A673 (cell line): ENCODE measurements around the gene PHF21B. TPM values are rescaled to one million over a fixed set of nuclear protein-coding genes. Genes with fewer than 3 reads are reported as not detected.

Source experiments
- BruUV-seq: library from RNA; stranded (reverse); fragments of 400-500 nt; replicated peaks from 2 replicates; lab custom pipeline; 2021; lab: Mats Ljungman, UMichigan
- CTCF ChIA-PET: fragments of 300-600 bp; sonication (Branson Sonifier 250); formaldehyde crosslinking; loops from one replicate; lab custom pipeline; 2022; ENCODE audit warnings: antibody characterized with exemption; lab: Charles Lee
- POLR2A ChIA-PET: fragments of 300-600 bp; sonication (Branson Sonifier 250); formaldehyde crosslinking; loops from one replicate; lab custom pipeline; 2022; ENCODE audit warnings: antibody characterized with exemption; ENCODE audit not compliant: low non-redundant PET; lab: Charles Lee
- DNase-seq: peaks from one replicate; pipeline ENCODE4 v3.0.0-alpha.2; 2015; ENCODE audit warnings: low spot score
- H3K27ac ChIP-seq: fragments of 200-600 bp; sonication (generic); 2 replicates; pipeline ENCODE4 v1.5.1; 2016; ENCODE audit warnings: mixed run types, low read depth, mild to moderate bottlenecking, mixed read lengths, antibody characterized with exemption, low read length; ENCODE audit not compliant: poor library complexity, severe bottlenecking
- H3K27me3 ChIP-seq: fragments of 200-600 bp; sonication (generic); replicated peaks from 2 replicates; pipeline ENCODE4 v1.6.1; 2017; ENCODE audit warnings: mixed run types, low read depth, mild to moderate bottlenecking, mixed read lengths, antibody characterized with exemption, low read length; ENCODE audit not compliant: insufficient read depth, poor library complexity
- H3K36me3 ChIP-seq: fragments of 200-600 bp; sonication (generic); 2 replicates; pipeline ENCODE4 v1.6.1; 2016; ENCODE audit warnings: mixed run types, mild to moderate bottlenecking, mixed read lengths, antibody characterized with exemption, low read length; ENCODE audit not compliant: insufficient read depth, poor library complexity, severe bottlenecking
- H3K4me1 ChIP-seq: fragments of 200-600 bp; sonication (generic); 2 replicates; pipeline ENCODE4 v1.6.1; 2017; ENCODE audit warnings: mixed run types, mild to moderate bottlenecking, mixed read lengths, antibody characterized with exemption, low read length; ENCODE audit not compliant: insufficient read depth, poor library complexity, severe bottlenecking
- H3K4me3 ChIP-seq: fragments of 200-600 bp; sonication (generic); 2 replicates; pipeline ENCODE4 v1.5.1; 2016; ENCODE audit warnings: low read depth, mixed run types, mild to moderate bottlenecking, mixed read lengths, low read length; ENCODE audit not compliant: poor library complexity, severe bottlenecking
- H3K9me3 ChIP-seq: fragments of 200-600 bp; sonication (generic); 2 replicates; pipeline ENCODE4 v1.6.1; 2016; ENCODE audit warnings: mixed run types, low read depth, mild to moderate bottlenecking, mixed read lengths, antibody characterized with exemption, low read length; ENCODE audit not compliant: poor library complexity, severe bottlenecking
- EZH2 ChIP-seq: fragments of 200-600 bp; sonication (generic); IDR thresholded peaks from 2 replicates; pipeline ENCODE4 v1.6.1; 2017; ENCODE audit warnings: borderline replicate concordance, low read depth, mild to moderate bottlenecking, mixed read lengths, antibody characterized with exemption, low read length; ENCODE audit not compliant: poor library complexity, severe bottlenecking
- intact Hi-C: fragments of 100-400 bp; cut with micrococcal nuclease; formaldehyde crosslinking; loops from one replicate; pipeline ENCODE4 v1.10.0; 2022; ENCODE audit not compliant: unreplicated experiment
- total RNA-seq: library from RNA; stranded (reverse); gene quantifications from 2 replicates; pipeline ENCODE4 v1.2.3, GENCODE V29; 2021
- TF ChIP-seq, protein P1 (sequence below): fragments of 300-800, 200-600 bp; sonication (generic); conservative IDR thresholded peaks from 2 replicates; pipeline ENCODE4 v1.5.1; 2017; ENCODE audit warnings: low read depth, mild to moderate bottlenecking, antibody characterized with exemption, low read length, moderate library complexity, mixed read lengths

PHF21B gene
- total RNA-seq, 1 experiment from 2014 or later = 13.2 TPM

GRCh38 chr22:44892803-44893730 lies 116.7 kb downstream of the PHF21B start:
- BruUV-seq = no TSS peak
- ChIA-PET CTCF (no interaction called here), POLR2A (no interaction called here)
- DNase-seq = no peak
- Histone ChIP-seq H3K36me3 (no peaks in the 10 kb centered on the region), H3K4me1 (no peaks in the 10 kb centered on the region), H3K27me3 (no peaks in the 10 kb centered on the region), H3K27ac (no peak overlapping the region), H3K9me3 (no peaks in the 10 kb centered on the region), H3K4me3 (no peak overlapping the region)
- intact Hi-C loops = no loop called here
- TF ChIP-seq, protein P1, sequence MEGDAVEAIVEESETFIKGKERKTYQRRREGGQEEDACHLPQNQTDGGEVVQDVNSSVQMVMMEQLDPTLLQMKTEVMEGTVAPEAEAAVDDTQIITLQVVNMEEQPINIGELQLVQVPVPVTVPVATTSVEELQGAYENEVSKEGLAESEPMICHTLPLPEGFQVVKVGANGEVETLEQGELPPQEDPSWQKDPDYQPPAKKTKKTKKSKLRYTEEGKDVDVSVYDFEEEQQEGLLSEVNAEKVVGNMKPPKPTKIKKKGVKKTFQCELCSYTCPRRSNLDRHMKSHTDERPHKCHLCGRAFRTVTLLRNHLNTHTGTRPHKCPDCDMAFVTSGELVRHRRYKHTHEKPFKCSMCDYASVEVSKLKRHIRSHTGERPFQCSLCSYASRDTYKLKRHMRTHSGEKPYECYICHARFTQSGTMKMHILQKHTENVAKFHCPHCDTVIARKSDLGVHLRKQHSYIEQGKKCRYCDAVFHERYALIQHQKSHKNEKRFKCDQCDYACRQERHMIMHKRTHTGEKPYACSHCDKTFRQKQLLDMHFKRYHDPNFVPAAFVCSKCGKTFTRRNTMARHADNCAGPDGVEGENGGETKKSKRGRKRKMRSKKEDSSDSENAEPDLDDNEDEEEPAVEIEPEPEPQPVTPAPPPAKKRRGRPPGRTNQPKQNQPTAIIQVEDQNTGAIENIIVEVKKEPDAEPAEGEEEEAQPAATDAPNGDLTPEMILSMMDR = no peak
- no peak for TF ChIP-seq EZH2

GRCh38 chr22:44892243-44892642 lies 117.6 kb downstream of the PHF21B start:
- Histone ChIP-seq H3K4me3 (no peak overlapping the region), H3K4me1 (no peaks in the 10 kb centered on the region), H3K27me3 (no peaks in the 10 kb centered on the region), H3K27ac (no peak overlapping the region), H3K36me3 (no peaks in the 10 kb centered on the region), H3K9me3 (no peaks in the 10 kb centered on the region)
- intact Hi-C loops = no loop called here
- no peak for TF ChIP-seq EZH2
- TF ChIP-seq, protein P1 = no peak
- CTCF ChIA-PET = no interaction called here
- POLR2A ChIA-PET = no interaction called here
- BruUV-seq = no TSS peak
- DNase-seq = no peak

DNA sequence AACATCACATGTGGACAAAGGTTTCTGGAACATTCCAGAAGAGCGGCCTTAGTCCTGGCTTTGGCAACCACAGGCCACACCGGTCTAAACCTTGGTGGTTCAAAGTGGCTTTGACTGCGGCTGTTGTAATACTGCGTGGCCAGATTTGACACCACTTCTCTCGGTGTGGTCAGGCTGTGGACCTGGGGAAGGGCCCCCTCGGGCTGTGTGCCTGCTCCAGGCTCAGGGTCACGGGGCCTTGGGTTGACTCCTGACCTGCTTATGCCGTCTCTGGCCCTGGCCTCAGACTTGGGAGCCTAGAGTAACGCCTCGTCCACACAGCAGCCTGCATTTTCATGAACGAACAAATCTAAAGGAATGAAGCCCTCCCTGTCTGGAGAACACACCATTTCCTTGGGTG lies 118.0 kb downstream of the PHF21B start:
- Histone ChIP-seq H3K9me3 (no peaks in the 10 kb centered on the region), H3K36me3 (no peaks in the 10 kb centered on the region), H3K4me1 (no peaks in the 10 kb centered on the region), H3K4me3 (no peak overlapping the region), H3K27me3 (no peaks in the 10 kb centered on the region), H3K27ac (no peak overlapping the region)
- no TSS peak for BruUV-seq
- intact Hi-C loops = no loop called here
- no peak for DNase-seq
- no peak for TF ChIP-seq EZH2
- TF ChIP-seq, protein P1 = no peak
- POLR2A ChIA-PET = no interaction called here
- CTCF ChIA-PET = no interaction called here
